HepG2 (cell line): ENCODE measurements around the gene IGLON5. TPM values are rescaled to one million over a fixed set of nuclear protein-coding genes. Genes with fewer than 3 reads are reported as not detected.

Experiments
- DNMT1 ChIP-seq: sonication (generic); formaldehyde crosslinking; IDR thresholded peaks from 2 replicates; pipeline ENCODE4 v1.5.1; 2020; ENCODE audit warnings: mild to moderate bottlenecking, missing genetic modification reagents
- GABPA ChIP-seq, 2 experiments: IDR thresholded peaks; 2 replicates each; pipeline ENCODE4 v1.6.1; 2011 to 2016; ENCODE audit warnings: low read depth in 2 of 2, low read length in 1 of 2, missing biosample characterization in 1 of 2, missing genetic modification characterization in 1 of 2
- HNRNPLL ChIP-seq: fragments of 200-400 bp; formaldehyde crosslinking; IDR thresholded peaks from 2 replicates; pipeline ENCODE4 v1.6.1; 2017; ENCODE audit warnings: mild to moderate bottlenecking, low read depth, low read length; ENCODE audit not compliant: poor library complexity, severe bottlenecking
- NFKB2 ChIP-seq: sonication (generic); formaldehyde crosslinking; IDR thresholded peaks from 2 replicates; pipeline ENCODE4 v1.4.0; 2020; ENCODE audit warnings: missing genetic modification reagents, borderline replicate concordance
- POLR2AphosphoS2 ChIP-seq: IDR thresholded peaks from 2 replicates; pipeline ENCODE4 v1.6.1; 2011; ENCODE audit warnings: low read depth, low read length, improper control_type of control experiment
- RARA ChIP-seq: IDR thresholded peaks from 2 replicates; pipeline ENCODE4 v1.6.1; 2016; ENCODE audit warnings: missing genetic modification reagents, missing compliant biosample characterization
- REXO4 ChIP-seq: sonication (generic); formaldehyde crosslinking; IDR thresholded peaks from 2 replicates; pipeline ENCODE4 v1.8.0; 2022; ENCODE audit warnings: missing genetic modification reagents, mild to moderate bottlenecking, borderline replicate concordance
- SIN3A ChIP-seq: IDR thresholded peaks from 2 replicates; pipeline ENCODE4 v1.6.1; 2011; ENCODE audit warnings: low read depth, mild to moderate bottlenecking, control low read depth, low read length, borderline replicate concordance
- SMAD1 ChIP-seq: sonication (generic); formaldehyde crosslinking; IDR thresholded peaks from 2 replicates; pipeline ENCODE4 v1.4.0; 2020; ENCODE audit warnings: missing genetic modification reagents, low read depth, mild to moderate bottlenecking, borderline replicate concordance
- SRF ChIP-seq: IDR thresholded peaks from 2 replicates; pipeline ENCODE4 v1.6.1; 2011; ENCODE audit warnings: mild to moderate bottlenecking, low read depth, low read length, moderate library complexity
- TSC22D2 ChIP-seq: sonication (generic); formaldehyde crosslinking; IDR thresholded peaks from 2 replicates; pipeline ENCODE4 v1.5.1; 2020; ENCODE audit warnings: missing genetic modification reagents, mild to moderate bottlenecking, borderline replicate concordance
- ZNF598 ChIP-seq: sonication (generic); formaldehyde crosslinking; IDR thresholded peaks from 2 replicates; pipeline ENCODE4 v1.5.1; 2020; ENCODE audit warnings: mild to moderate bottlenecking, missing genetic modification reagents, borderline replicate concordance
- ZNF713 ChIP-seq: sonication (generic); formaldehyde crosslinking; IDR thresholded peaks from 2 replicates; pipeline ENCODE4 v1.4.0; 2020; ENCODE audit warnings: mild to moderate bottlenecking, missing genetic modification reagents
- polyA plus RNA-seq, 8 experiments: library from polyadenylated mRNA; depleted of rRNA in 3 of 8; stranded (reverse) in 7 of 8; unstranded in 1 of 8; fragments of >200 nt; fragmentation: Illumina TruSeq in 4 of 8; extraction: Trizol in 4 of 8; gene quantifications; 2 replicates each; pipeline versions ENCODE4 v1.2.1 to v1.2.3, GENCODE V29; 2011 to 2016; ENCODE audit warnings: low read depth in 4 of 8, missing spikeins in 1 of 8, mixed read lengths in 1 of 8; ENCODE audit not compliant: insufficient read depth in 1 of 8
- total RNA-seq, 5 experiments: library from RNA; depleted of rRNA; stranded (reverse); fragments of >200 nt; fragmentation: Illumina TruSeq; extraction: Trizol; gene quantifications; 2 replicates each; pipeline ENCODE4 v1.2.3, GENCODE V29; 2016; ENCODE audit warnings: low read depth in 1 of 5
- TF ChIP-seq, protein P1 (sequence below): sonication (generic); formaldehyde crosslinking; IDR thresholded peaks from 2 replicates; pipeline ENCODE4 v1.5.0; 2020; ENCODE audit warnings: mild to moderate bottlenecking, missing genetic modification reagents, borderline replicate concordance
- TF ChIP-seq, protein P2 (sequence below): sonication (generic); formaldehyde crosslinking; conservative IDR thresholded peaks from 2 replicates; pipeline ENCODE4 v1.4.0; 2020; ENCODE audit warnings: missing genetic modification reagents
- TF ChIP-seq, protein P3 (sequence below): IDR thresholded peaks from 2 replicates; pipeline ENCODE4 v1.6.1; 2018; ENCODE audit warnings: missing genetic modification reagents, mild to moderate bottlenecking, missing compliant biosample characterization
- TF ChIP-seq, protein P4 (sequence below): sonication (generic); formaldehyde crosslinking; IDR thresholded peaks from 2 replicates; pipeline ENCODE4 v1.8.1; 2023; ENCODE audit warnings: mild to moderate bottlenecking, missing genetic modification reagents

IGLON5 gene
- total and polyA plus RNA-seq, 2 of the 13 experiments (the other 11 are each of a cell fraction or from before 2014, with no cell fraction given): 0.04 to 5.7 TPM

DNA sequence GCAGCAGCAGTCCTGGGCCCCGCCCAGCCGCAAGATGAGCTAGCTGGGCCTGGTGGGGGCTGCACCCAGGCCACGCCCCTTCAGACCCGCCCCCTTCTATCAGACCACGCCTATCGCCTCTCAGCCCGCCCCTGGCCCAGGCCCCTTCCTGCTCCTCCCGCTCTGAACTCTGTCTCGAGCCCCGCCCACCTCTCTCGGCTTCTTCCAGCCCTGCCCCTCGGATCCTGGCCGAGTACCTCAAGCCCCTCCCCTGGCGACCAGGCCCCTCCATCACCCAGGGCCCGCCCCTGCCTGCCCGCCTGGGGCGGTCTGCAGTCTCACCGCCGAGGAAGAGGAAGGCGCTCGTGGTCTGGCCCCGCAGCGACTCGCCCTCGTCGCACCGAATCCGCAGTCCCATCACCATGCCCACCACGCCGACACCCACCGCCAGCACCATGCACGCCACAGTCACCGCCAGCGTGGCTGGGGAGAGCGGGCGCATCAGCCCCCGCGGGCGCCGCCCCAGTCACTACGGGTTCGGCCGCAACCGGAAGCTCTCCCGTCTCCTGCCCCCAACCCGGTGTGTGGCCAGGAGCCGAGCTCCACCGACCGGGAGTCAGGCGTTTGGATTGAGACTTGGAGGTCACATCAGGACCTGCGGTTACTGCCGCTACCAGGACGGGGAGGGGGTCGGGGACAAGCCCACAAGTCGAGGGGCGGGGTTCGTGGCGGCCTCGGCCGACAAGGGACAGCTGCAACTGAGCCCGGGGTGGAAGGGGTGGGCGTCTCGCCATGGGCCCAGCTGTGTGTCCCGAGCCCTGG lies 56.3 kb downstream of the IGLON5 start (continued):
- peak; percentile 89; the same call in 1 of the 2 replicates for TF ChIP-seq DNMT1 (CRISPR knock-in tag)
- TF ChIP-seq SIN3A: no peak; the same call in 1 of the 2 replicates
- TF ChIP-seq, protein P1, sequence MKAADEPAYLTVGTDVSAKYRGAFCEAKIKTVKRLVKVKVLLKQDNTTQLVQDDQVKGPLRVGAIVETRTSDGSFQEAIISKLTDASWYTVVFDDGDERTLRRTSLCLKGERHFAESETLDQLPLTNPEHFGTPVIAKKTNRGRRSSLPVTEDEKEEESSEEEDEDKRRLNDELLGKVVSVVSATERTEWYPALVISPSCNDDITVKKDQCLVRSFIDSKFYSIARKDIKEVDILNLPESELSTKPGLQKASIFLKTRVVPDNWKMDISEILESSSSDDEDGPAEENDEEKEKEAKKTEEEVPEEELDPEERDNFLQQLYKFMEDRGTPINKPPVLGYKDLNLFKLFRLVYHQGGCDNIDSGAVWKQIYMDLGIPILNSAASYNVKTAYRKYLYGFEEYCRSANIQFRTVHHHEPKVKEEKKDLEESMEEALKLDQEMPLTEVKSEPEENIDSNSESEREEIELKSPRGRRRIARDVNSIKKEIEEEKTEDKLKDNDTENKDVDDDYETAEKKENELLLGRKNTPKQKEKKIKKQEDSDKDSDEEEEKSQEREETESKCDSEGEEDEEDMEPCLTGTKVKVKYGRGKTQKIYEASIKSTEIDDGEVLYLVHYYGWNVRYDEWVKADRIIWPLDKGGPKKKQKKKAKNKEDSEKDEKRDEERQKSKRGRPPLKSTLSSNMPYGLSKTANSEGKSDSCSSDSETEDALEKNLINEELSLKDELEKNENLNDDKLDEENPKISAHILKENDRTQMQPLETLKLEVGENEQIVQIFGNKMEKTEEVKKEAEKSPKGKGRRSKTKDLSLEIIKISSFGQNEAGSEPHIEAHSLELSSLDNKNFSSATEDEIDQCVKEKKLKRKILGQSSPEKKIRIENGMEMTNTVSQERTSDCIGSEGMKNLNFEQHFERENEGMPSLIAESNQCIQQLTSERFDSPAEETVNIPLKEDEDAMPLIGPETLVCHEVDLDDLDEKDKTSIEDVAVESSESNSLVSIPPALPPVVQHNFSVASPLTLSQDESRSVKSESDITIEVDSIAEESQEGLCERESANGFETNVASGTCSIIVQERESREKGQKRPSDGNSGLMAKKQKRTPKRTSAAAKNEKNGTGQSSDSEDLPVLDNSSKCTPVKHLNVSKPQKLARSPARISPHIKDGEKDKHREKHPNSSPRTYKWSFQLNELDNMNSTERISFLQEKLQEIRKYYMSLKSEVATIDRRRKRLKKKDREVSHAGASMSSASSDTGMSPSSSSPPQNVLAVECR (CRISPR knock-in tag): peak; percentile 86
- TF ChIP-seq GABPA (IDR thresholded peaks at IDR 0.05; ENCODE audit: low read depth, low read length): no peak
- peak; percentile 72 for TF ChIP-seq GABPA (CRISPR knock-in tag; IDR thresholded peaks at IDR 0.05; ENCODE audit: low read depth)
- TF ChIP-seq, protein P2, sequence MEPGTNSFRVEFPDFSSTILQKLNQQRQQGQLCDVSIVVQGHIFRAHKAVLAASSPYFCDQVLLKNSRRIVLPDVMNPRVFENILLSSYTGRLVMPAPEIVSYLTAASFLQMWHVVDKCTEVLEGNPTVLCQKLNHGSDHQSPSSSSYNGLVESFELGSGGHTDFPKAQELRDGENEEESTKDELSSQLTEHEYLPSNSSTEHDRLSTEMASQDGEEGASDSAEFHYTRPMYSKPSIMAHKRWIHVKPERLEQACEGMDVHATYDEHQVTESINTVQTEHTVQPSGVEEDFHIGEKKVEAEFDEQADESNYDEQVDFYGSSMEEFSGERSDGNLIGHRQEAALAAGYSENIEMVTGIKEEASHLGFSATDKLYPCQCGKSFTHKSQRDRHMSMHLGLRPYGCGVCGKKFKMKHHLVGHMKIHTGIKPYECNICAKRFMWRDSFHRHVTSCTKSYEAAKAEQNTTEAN (CRISPR knock-in tag): 0 out of 2 replicates have a peak, but pooled peaks have one; percentile 8
- peak; percentile 29; the same call in 1 of the 2 replicates for TF ChIP-seq TSC22D2
- TF ChIP-seq, protein P3, sequence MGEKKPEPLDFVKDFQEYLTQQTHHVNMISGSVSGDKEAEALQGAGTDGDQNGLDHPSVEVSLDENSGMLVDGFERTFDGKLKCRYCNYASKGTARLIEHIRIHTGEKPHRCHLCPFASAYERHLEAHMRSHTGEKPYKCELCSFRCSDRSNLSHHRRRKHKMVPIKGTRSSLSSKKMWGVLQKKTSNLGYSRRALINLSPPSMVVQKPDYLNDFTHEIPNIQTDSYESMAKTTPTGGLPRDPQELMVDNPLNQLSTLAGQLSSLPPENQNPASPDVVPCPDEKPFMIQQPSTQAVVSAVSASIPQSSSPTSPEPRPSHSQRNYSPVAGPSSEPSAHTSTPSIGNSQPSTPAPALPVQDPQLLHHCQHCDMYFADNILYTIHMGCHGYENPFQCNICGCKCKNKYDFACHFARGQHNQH (CRISPR knock-in tag): peak; percentile 51; the same call in 1 of the 2 replicates
- no peak for TF ChIP-seq POLR2AphosphoS2
- TF ChIP-seq ZNF598 (CRISPR knock-in tag): peak; percentile 89
- TF ChIP-seq SRF: no peak
- TF ChIP-seq REXO4: peak; percentile 32; the same call in 1 of the 2 replicates
- TF ChIP-seq RARA: peak; percentile 50
- TF ChIP-seq NFKB2 (CRISPR knock-in tag): peak; percentile 33; the same call in 1 of the 2 replicates
- TF ChIP-seq ZNF713: no peak
- TF ChIP-seq SMAD1 (CRISPR knock-in tag): peak; percentile 38; the same call in 1 of the 2 replicates
- TF ChIP-seq HNRNPLL: peak; percentile 21
- TF ChIP-seq, protein P4, sequence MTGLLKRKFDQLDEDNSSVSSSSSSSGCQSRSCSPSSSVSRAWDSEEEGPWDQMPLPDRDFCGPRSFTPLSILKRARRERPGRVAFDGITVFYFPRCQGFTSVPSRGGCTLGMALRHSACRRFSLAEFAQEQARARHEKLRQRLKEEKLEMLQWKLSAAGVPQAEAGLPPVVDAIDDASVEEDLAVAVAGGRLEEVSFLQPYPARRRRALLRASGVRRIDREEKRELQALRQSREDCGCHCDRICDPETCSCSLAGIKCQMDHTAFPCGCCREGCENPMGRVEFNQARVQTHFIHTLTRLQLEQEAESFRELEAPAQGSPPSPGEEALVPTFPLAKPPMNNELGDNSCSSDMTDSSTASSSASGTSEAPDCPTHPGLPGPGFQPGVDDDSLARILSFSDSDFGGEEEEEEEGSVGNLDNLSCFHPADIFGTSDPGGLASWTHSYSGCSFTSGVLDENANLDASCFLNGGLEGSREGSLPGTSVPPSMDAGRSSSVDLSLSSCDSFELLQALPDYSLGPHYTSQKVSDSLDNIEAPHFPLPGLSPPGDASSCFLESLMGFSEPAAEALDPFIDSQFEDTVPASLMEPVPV (CRISPR knock-in tag): peak; percentile 58; the same call in 1 of the 2 replicates
